ENCODE results near the gene DCUN1D3.
A peak's percentile ranks its signal among the peaks of the same experiment; 100 is the strongest.
"Not testable (repeated sequence)": the region's sequence is repeated elsewhere in the genome, so short reads cannot be mapped to it uniquely, and the experiment has no call there.

DCUN1D3 gene

GRCh38 chr16:20865420-20866131 lies 34.6 kb downstream of the DCUN1D3 start:
- no peak for DNase-seq (ENCODE audit: low read depth in 4 of 4, low spot score in 1 of 4)

DNA sequence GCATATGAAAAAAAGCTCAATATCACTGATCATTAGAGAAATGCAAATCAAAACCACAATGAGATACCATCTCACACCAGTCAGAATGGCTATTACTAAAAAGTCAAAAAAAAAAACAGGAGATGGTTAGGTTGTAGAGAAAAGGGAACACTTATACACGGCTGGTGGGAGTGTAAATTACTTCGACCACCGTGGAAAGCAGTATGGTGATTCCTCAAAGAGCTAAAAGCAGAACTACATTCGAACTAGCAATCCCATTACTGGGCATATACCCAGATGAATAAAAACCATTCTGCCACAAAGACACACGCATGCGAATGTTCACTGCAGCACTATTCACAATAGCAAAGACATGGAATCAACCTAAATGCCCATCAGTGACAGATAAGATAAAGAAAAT lies 35.8 kb downstream of the DCUN1D3 start:
- not testable (repeated sequence) for DNase-seq (ENCODE audit: low read depth in 4 of 4, low spot score in 1 of 4)

- no peak for DNase-seq (ENCODE audit: low read depth in 4 of 4, low spot score in 1 of 4)
Measured at GRCh38 chr16:20862162-20862960, 37.8 kb downstream of the DCUN1D3 start.

- not testable (repeated sequence) for DNase-seq (ENCODE audit: low read depth in 4 of 4, low spot score in 1 of 4)
Measured at GRCh38 chr16:20860995-20861394, 39.2 kb downstream of the DCUN1D3 start.

DNA sequence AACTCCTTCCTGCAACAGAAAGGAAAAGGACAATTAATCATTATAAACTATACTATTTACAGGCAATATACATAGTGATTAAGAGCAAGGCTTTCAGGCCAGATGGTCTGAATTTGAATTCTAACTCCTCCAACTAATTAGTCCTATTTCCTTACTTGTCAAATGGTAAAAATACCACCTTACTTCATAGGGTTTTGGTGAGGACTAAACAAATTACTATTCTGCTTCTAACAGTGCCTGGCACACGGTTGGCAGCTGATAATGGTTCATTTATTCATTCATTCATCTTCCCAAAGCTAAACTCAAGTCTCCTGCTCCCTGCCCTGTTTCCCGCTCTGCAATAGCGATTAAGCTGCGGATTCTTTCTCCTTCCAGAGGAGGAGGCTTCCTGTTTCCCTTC lies 39.8 kb downstream of the DCUN1D3 start:
- DNase-seq (ENCODE audit: low read depth in 4 of 4, low spot score in 1 of 4) = no peak

DNA sequence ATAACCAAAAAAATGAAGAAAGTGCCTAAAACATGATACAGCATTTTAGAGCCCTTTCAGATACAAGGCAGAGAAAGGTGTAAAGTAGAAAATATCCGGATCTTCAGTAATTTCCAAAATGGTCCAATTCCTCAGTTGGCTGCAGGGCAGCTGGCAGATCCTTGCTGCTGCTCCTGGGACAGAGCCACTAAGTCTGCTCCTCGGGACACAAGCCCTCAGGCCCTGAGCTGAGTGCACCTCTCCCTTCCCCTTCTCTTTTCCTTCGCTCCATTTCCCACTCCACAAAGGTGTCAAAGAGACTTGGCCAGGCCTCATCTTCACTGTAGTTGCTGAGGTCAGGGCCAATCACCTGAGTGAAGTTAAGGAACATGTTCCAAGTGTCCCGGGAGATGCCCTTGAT lies 40.5 kb downstream of the DCUN1D3 start:
- DNase-seq (ENCODE audit: low read depth in 4 of 4, low spot score in 1 of 4) = no peak

DNA sequence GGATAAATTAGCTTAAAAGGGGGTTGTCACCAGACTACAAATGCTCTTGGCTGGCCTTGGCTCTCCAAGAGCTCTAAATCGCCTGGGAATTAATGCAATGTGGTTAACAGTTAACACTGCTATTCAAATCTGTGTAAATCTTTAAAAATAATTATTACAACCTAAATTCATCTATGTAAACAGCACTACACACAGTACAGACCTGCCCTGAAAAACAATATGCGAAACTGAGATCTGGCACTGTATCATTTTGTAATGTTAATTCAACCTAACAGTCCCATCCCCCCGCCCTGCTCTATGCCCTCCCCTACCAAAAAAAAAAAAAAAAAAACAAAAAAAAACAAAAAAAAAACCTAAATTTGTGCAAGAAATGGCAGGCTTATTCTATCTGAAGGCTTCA lies 40.9 kb downstream of the DCUN1D3 start:
- no peak for DNase-seq (ENCODE audit: low read depth in 4 of 4, low spot score in 1 of 4)

DNA sequence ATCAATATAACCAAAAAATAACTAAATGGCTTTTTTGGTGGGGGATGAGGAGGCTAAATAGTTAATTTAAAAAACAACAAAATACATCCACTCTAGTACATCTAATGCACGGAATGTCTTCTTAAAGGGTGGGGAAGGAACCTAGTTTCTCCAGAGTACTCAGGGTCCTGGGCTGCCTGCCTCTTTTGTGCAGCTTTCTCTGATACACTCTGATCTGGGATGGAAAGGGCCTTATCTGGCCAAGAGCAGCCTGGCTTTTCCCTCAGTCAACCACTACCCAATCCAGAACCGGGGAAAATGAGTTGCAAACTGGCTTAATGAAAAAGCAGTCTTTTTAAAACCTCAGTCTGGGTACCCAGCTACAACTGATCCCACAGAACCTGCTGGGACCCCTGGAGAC lies 42.9 kb downstream of the DCUN1D3 start:
- DNase-seq (ENCODE audit: low read depth in 4 of 4, low spot score in 1 of 4) = no peak

DNA sequence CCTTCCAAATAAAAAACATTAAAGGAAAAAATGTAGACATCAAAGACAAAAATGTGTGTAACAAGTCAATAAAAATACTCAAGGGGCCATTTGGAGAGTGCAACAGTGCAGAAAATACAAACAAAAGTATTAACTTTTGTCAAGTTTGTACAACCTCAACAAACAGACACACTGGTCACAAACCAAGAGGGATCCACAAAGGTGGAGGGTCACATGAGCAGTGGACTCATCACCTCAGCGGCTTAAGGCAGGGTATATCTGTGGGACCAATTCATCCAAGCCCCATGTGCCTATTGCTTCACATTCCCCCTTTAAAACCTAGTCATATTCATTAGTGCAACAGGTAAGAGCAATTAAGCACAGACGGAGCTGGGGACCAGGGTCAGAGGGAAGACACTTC lies 45.2 kb downstream of the DCUN1D3 start:
- DNase-seq (ENCODE audit: low read depth in 4 of 4, low spot score in 1 of 4) = no peak

DNA sequence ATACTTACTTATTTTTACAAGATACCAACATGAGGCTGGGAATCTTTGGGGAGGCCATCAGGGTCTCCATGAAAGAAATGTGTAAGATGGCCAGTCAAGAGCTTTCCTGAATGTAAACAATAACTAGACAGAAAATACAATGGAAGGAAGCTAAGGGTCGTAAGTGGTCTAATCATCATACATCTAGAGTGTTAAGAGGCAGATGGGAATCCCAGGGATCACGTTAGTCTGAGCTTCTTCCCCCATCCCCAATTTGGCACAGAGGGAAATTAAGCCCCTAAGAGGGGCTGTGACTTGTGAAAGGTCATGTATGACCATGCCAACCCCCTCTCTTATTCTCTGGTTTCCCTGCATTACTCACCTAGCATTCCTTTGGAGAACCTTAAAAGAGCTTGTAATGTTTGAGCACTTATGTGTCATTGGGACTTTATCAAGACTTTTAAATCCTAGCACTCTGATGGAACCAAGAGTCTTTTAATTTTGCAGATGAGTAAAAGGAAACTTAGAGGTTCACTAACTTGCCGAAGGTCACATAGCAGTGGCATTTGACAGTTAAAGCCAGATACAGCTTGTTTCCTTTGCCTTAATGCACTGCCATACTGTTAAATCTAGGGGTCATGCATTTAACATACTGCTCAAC lies 46.1 kb downstream of the DCUN1D3 start:
- DNase-seq (ENCODE audit: low read depth in 4 of 4, low spot score in 1 of 4) = no peak

DNA sequence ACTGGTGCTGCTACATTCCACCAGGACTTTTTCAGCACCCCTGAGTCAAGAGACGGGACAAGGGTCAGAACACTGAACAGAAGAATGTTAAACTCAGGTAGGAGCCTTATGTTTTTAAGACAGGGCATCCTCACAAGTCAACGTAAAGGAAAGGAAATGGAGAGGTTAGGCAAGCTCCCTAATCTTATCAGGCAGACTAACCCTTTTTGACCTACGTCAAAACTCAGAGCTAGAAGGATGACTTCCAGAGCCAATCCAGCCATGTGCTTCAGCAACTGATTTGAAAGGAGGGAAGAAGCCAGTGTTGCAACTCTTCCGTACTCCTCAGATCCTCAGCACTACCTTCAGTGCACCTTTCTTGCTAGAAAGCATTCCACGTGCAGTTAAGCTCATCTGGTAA lies 47.0 kb downstream of the DCUN1D3 start:
- DNase-seq (ENCODE audit: low read depth in 4 of 4, low spot score in 1 of 4) = no peak

DNA sequence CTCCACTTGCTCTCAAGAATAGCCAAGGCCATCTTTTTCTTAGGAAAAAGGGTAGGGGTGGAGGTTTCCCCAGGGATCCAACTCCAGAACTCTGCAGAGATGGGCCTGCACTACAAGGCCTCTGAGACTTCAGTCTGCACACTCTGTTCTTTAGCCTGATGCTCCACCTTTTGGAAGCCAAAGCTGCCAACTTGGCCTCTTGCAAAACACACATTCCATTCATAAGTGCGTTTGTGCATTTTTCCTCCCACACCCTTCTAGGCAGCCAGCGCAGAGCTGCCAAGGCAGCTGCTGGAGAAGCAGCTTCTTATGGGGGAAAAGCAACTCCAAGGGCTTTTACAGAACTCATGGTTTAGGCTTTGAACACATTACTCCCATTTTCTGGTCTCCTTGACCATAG lies 48.6 kb downstream of the DCUN1D3 start:
- DNase-seq (ENCODE audit: low read depth in 4 of 4, low spot score in 1 of 4) = no peak

DNA sequence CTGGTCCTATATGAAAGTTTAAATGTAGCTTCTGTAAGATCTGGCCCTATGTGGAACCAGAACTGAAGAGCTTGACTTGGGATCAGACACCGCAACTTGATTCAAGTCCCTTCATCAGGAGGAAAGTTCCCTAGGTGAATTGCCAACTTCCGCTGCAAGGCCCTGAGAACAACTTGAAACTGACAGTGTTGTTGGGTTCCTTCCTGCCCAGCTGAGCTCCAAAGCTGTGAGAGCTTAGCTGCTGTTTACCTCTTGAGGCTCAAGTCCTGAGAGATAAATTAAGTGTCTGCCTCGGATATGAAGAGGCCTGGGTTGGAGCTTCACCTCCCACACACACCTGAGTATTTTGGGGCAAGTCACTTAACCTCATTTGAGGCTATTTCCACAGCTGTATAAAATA lies 49.2 kb downstream of the DCUN1D3 start:
- no peak for DNase-seq (ENCODE audit: low read depth in 4 of 4, low spot score in 1 of 4)

DNA sequence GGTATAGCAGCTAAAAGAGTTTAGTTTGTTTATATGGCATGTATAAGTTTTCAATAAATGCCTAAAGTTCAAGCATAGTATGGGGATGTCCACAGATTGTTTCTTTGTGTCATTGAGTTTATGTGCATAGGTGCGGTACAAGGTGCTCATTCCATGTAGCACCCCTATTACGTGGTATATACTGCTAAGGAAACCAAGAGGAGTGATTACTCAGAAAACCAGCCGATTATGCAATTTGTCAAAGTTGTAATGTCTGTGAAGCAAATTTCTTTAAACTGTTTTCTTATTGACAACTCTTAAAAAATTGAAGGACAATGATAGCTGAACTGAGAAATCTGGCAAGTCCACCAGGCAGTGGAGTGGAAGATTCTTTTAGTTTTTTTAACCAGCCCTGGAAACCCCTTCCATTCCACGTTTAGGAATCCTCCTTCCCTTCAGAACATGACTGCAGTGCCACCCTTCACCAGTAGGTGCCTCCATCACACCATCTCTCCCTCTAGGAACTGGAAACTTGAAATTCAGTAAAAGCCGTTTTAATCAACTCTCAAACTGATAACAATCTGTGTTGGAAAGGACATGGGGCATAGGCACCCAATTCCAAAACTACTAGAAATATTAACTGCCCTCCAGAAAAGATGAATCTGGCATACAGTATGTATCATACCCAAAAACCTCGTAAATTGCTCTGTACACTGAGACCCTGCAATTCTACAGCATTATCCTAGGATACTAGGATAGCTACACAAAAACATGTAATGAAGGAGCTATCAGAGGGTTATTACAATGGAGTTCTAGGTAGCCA lies 50.4 kb downstream of the DCUN1D3 start:
- peak; percentile 18 to 56 (median 41) for DNase-seq (ENCODE audit: low read depth in 4 of 4, low spot score in 1 of 4)

- no peak for DNase-seq (ENCODE audit: low read depth in 4 of 4, low spot score in 1 of 4)
Measured at GRCh38 chr16:20847550-20847949, 52.6 kb downstream of the DCUN1D3 start.

GRCh38 chr16:20846551-20846950 lies 53.6 kb downstream of the DCUN1D3 start:
- no peak for DNase-seq (ENCODE audit: low read depth in 4 of 4, low spot score in 1 of 4)

GRCh38 chr16:20846030-20846429 lies 54.1 kb downstream of the DCUN1D3 start:
- no peak for DNase-seq (ENCODE audit: low read depth in 4 of 4, low spot score in 1 of 4)

DNA sequence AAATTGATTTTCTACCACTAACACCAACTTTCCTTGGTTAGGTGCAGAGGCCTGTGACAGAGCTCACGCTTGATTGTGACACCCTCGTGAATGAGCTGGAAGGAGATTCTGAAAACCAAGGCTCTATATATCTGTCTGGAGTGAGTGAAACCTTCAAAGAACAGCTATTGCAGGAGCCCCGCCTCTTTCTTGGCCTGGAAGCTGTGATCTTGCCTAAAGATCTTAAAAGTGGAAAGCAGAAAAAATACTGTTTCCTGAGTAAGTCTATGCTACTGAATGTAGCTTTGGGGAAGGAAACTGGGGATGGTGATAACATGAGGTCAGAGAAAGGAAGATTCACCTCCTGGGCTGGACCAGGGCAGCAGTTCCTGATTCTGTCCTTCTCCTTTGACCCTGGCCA lies 55.6 kb downstream of the DCUN1D3 start:
- no peak for DNase-seq (ENCODE audit: low read depth in 4 of 4, low spot score in 1 of 4)

GRCh38 chr16:20844054-20844453 lies 56.1 kb downstream of the DCUN1D3 start:
- no peak for DNase-seq (ENCODE audit: low read depth in 4 of 4, low spot score in 1 of 4)

GRCh38 chr16:20839504-20839903 lies 60.7 kb downstream of the DCUN1D3 start:
- no peak for DNase-seq (ENCODE audit: low read depth in 4 of 4, low spot score in 1 of 4)

DNA sequence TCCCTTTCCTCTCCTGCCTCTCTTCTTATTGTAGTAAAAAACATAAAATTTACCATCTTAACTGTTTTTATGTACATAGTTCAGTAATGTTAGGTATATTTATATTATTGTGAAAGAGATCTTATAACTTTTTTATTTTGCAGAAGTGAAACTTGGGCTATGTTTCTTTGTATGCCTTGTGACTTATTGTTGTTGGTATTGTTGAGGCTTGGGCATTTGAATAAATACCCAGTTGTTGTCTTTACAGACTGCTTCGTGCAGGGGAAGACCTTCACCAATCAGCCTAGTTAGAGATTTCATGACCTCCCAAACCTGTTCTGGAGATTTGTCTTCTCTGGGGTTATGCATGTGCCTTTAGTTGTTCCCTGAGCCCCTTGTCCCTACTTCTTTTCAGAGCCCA lies 61.9 kb downstream of the DCUN1D3 start:
- DNase-seq (ENCODE audit: low read depth in 4 of 4, low spot score in 1 of 4) = no peak
